ENCODE results near the gene SDK2.

SDK2 gene

DNA sequence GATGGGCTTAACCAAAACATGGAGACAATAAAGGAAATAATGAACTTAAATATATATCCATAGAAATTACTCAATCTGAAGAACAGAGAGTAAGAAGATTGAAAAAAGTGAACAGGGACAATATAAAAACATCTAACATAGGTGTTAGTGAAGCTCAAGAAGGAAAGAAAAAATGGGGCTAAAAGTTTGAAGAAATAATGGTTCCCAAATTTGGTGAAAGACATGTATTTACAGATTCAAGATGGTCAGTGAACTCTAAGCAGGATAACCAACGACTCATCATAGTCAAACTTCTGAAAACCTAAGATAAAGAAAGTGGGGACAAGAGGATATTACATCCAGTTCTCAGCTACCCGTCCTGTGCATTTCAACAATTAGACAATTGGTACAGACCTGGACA lies 22.6 kb downstream of the SDK2 start:
- no peaks in the 10 kb centered on the region for H3K9me2 ChIP-seq (replicated peaks; ENCODE audit: insufficient read depth, low read length)
- no peak overlapping the region for H3K27ac ChIP-seq (ENCODE audit: low read length)
- H3K36me3 ChIP-seq (replicated peaks; ENCODE audit: insufficient read depth, low read length) = no peaks in the 10 kb centered on the region
- DNase-seq = no peak
- TF ChIP-seq CTCF (IDR thresholded peaks at IDR 0.05; ENCODE audit: low read length) (no peak), EZH2phosphoT487 (IDR thresholded peaks at IDR 0.05; ENCODE audit: low read length) (no peak), EZH2 (optimal IDR thresholded peaks at IDR 0.05; ENCODE audit: low read depth, low read length) (no peak)
- no peak overlapping the region for H3K9ac ChIP-seq (ENCODE audit: low read length)
- no peaks in the 10 kb centered on the region for H3K4me1 ChIP-seq (ENCODE audit: low read length)
- no peak overlapping the region for H3K4me3 ChIP-seq (ENCODE audit: low read length)
- no peaks in the 10 kb centered on the region for H3K9me3 ChIP-seq (replicated peaks; ENCODE audit: insufficient read depth, low read length)
- H3K27me3 ChIP-seq (replicated peaks; ENCODE audit: insufficient read depth, low read length) = peaks cover 49% of the 10 kb centered on the region
- H4K20me1 ChIP-seq (ENCODE audit: insufficient read depth, low read length) = no peaks in the 10 kb centered on the region
- H3F3A ChIP-seq (ENCODE audit: insufficient read depth, low read length) = no peaks in the 10 kb centered on the region
- H3K4me2 ChIP-seq (ENCODE audit: low read depth, low read length) = no peak overlapping the region
- no peaks in the 10 kb centered on the region for H3K79me2 ChIP-seq (ENCODE audit: low read length)
- H2AFZ ChIP-seq (ENCODE audit: low read length) = no peak overlapping the region

DNA sequence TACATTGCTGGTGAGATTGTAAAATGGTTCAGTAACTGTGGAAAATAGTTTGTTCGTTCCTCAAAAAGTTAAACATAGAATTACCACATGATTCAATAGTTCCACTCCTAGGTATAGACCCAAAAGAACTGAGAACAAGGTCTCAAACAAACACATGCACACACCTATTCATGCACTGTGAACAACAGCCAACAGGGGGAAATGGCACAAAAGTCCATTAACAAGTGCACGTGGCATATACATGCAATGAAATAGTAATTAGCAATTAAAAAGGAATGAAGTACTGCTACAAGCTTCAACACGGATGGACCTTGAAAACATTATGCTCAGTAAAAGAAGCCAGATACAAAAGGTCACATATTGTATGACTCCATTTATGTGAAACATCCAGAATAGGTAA lies 23.8 kb downstream of the SDK2 start:
- H4K20me1 ChIP-seq (ENCODE audit: insufficient read depth, low read length) = no peaks in the 10 kb centered on the region
- no peak overlapping the region for H3K4me3 ChIP-seq (ENCODE audit: low read length)
- H3K36me3 ChIP-seq (replicated peaks; ENCODE audit: insufficient read depth, low read length) = no peaks in the 10 kb centered on the region
- TF ChIP-seq CTCF (IDR thresholded peaks at IDR 0.05; ENCODE audit: low read length) (no peak), EZH2 (optimal IDR thresholded peaks at IDR 0.05; ENCODE audit: low read depth, low read length) (no peak), EZH2phosphoT487 (IDR thresholded peaks at IDR 0.05; ENCODE audit: low read length) (no peak)
- H3K9me3 ChIP-seq (replicated peaks; ENCODE audit: insufficient read depth, low read length) = no peaks in the 10 kb centered on the region
- H2AFZ ChIP-seq (ENCODE audit: low read length) = no peak overlapping the region
- DNase-seq = no peak
- no peak overlapping the region for H3K9ac ChIP-seq (ENCODE audit: low read length)
- no peaks in the 10 kb centered on the region for H3K4me1 ChIP-seq (ENCODE audit: low read length)
- no peak overlapping the region for H3K4me2 ChIP-seq (ENCODE audit: low read depth, low read length)
- peaks cover 40% of the 10 kb centered on the region for H3K27me3 ChIP-seq (replicated peaks; ENCODE audit: insufficient read depth, low read length)
- no peaks in the 10 kb centered on the region for H3K79me2 ChIP-seq (ENCODE audit: low read length)
- H3K9me2 ChIP-seq (replicated peaks; ENCODE audit: insufficient read depth, low read length) = no peaks in the 10 kb centered on the region
- H3F3A ChIP-seq (ENCODE audit: insufficient read depth, low read length) = no peaks in the 10 kb centered on the region
- no peak overlapping the region for H3K27ac ChIP-seq (ENCODE audit: low read length)

GRCh38 chr17:73617501-73617900 lies 26.7 kb downstream of the SDK2 start:
- H2AFZ ChIP-seq (ENCODE audit: low read length) = no peak overlapping the region
- H3K79me2 ChIP-seq (ENCODE audit: low read length) = no peaks in the 10 kb centered on the region
- no peak overlapping the region for H3K27ac ChIP-seq (ENCODE audit: low read length)
- no peak overlapping the region for H3K9ac ChIP-seq (ENCODE audit: low read length)
- H3K4me1 ChIP-seq (ENCODE audit: low read length) = no peaks in the 10 kb centered on the region
- no peak overlapping the region for H3K4me2 ChIP-seq (ENCODE audit: low read depth, low read length)
- no peaks in the 10 kb centered on the region for H3K9me2 ChIP-seq (replicated peaks; ENCODE audit: insufficient read depth, low read length)
- peaks cover 20% of the 10 kb centered on the region; the same call in 1 of the 2 replicates for H3K27me3 ChIP-seq (replicated peaks; ENCODE audit: insufficient read depth, low read length)
- no peak for TF ChIP-seq EZH2phosphoT487 (IDR thresholded peaks at IDR 0.05; ENCODE audit: low read length)
- no peak for TF ChIP-seq EZH2 (optimal IDR thresholded peaks at IDR 0.05; ENCODE audit: low read depth, low read length)
- no peak for TF ChIP-seq CTCF (IDR thresholded peaks at IDR 0.05; ENCODE audit: low read length)
- H3K9me3 ChIP-seq (replicated peaks; ENCODE audit: insufficient read depth, low read length) = no peaks in the 10 kb centered on the region
- H3F3A ChIP-seq (ENCODE audit: insufficient read depth, low read length) = no peaks in the 10 kb centered on the region
- DNase-seq = no peak
- H3K36me3 ChIP-seq (replicated peaks; ENCODE audit: insufficient read depth, low read length) = no peaks in the 10 kb centered on the region
- no peaks in the 10 kb centered on the region for H4K20me1 ChIP-seq (ENCODE audit: insufficient read depth, low read length)
- no peak overlapping the region for H3K4me3 ChIP-seq (ENCODE audit: low read length)

Measured in MM.1S (cell line).